T-helper 2 cell treated with Interferon-gamma antibody and Interleukin-4, amounts not matched to agents 100 ng/mL and 5 ng/mL, for 36 hours (primary cell): ENCODE results near the gene OAS3. TPM values are rescaled to one million over a fixed set of nuclear protein-coding genes. Genes with fewer than 3 reads are reported as not detected.
"Not testable (repeated sequence)": the region's sequence is repeated elsewhere in the genome, so short reads cannot be mapped to it uniquely, and the experiment has no call there.

Experiments
- intact Hi-C: fragments of 100-400 bp; cut with micrococcal nuclease; formaldehyde crosslinking; loops from one replicate; pipeline ENCODE4 v1.15.1; 2023
- total RNA-seq: library from RNA; stranded (reverse); gene quantifications from 2 replicates; pipeline ENCODE4 v1.2.3, GENCODE V29; 2022

OAS3 gene
- total RNA-seq: 114 and 117 TPM in 2 replicates

- intact Hi-C loops: loop anchor here (1.0 to 2.0 kb wide), 2 partner anchors 31 to 40 kb away; partner anchors contain the start of genes OAS1 and OAS2
Observed at GRCh38 chr12:112937741-112938719, at the start of gene OAS3. OAS3 (plus strand) TSS chr12:112938474; CDS start chr12:112938531, 57 bp downstream.

GRCh38 chr12:112891093-112892024, 46.9 kb upstream of the OAS3 start:
- intact Hi-C loops: no loop called here

GRCh38 chr12:112892856-112893255, 45.4 kb upstream of the OAS3 start:
- intact Hi-C loops: no loop called here

- intact Hi-C loops: no loop called here
Observed at GRCh38 chr12:112894128-112894527, 44.1 kb upstream of the OAS3 start.

- intact Hi-C loops: no loop called here
Observed at GRCh38 chr12:112898380-112898779, 39.9 kb upstream of the OAS3 start.

GRCh38 chr12:112900298-112901145, 37.8 kb upstream of the OAS3 start:
- intact Hi-C loops: loop anchor here (1.0 kb wide), 1 partner anchor 131 kb away; no protein-coding TSS in a partner anchor

GRCh38 chr12:112901271-112901670, 37.0 kb upstream of the OAS3 start:
- intact Hi-C loops: no loop called here

GRCh38 chr12:112904571-112904970, 33.7 kb upstream of the OAS3 start:
- intact Hi-C loops: no loop called here

- intact Hi-C loops: loop anchor here (1.0 to 2.0 kb wide), 2 partner anchors 33 to 73 kb away; partner anchors contain the start of genes OAS2 and OAS3
Observed at GRCh38 chr12:112905451-112906089, 32.7 kb upstream of the OAS3 start.

- intact Hi-C loops: loop anchor here (1.0 to 2.0 kb wide), 2 partner anchors 32 to 71 kb away; partner anchors contain the start of genes OAS2 and OAS3
Observed at GRCh38 chr12:112906712-112907414, 31.4 kb upstream of the OAS3 start, which contains the start of gene OAS1. OAS1 (plus strand) TSS chr12:112906962; CDS start chr12:112907040, 78 bp downstream.

GRCh38 chr12:112907415-112908157, 30.7 kb upstream of the OAS3 start:
- intact Hi-C loops: loop anchor here (2.0 kb wide), 1 partner anchor 31 kb away; the partner anchor contains the start of gene OAS3

- intact Hi-C loops: no loop called here
Observed at GRCh38 chr12:112908548-112908947, 29.7 kb upstream of the OAS3 start.

- intact Hi-C loops: no loop called here
Observed at GRCh38 chr12:112909693-112910092, 28.6 kb upstream of the OAS3 start.

GRCh38 chr12:112913038-112913688, 25.1 kb upstream of the OAS3 start:
- intact Hi-C loops: no loop called here

- intact Hi-C loops: not testable (repeated sequence)
Observed at GRCh38 chr12:112913888-112914287, 24.4 kb upstream of the OAS3 start.

- intact Hi-C loops: no loop called here
Observed at GRCh38 chr12:112916270-112916669, 22.0 kb upstream of the OAS3 start.

- intact Hi-C loops: no loop called here
Observed at GRCh38 chr12:112919121-112919520, 19.2 kb upstream of the OAS3 start.

GRCh38 chr12:112924986-112925385, 13.3 kb upstream of the OAS3 start:
- intact Hi-C loops: no loop called here
